Vagina (tissue), 2 donors: Measurements from ENCODE around the gene NOTCH4.

ENCODE experiments used
- POLR2A ChIP-seq, 2 donors: fragments of 450-650 bp; IDR thresholded peaks; one replicate each; pipeline ENCODE4 v1.6.1; 2017; ENCODE audit warnings: antibody characterized with exemption in 2 of 2, mild to moderate bottlenecking in 2 of 2, moderate library complexity in 2 of 2
- POLR2AphosphoS5 ChIP-seq, 2 donors: sonication (generic); formaldehyde crosslinking; IDR thresholded peaks; one replicate each; pipeline ENCODE4 v1.9.0; 2017; ENCODE audit warnings: antibody characterized with exemption in 2 of 2, mild to moderate bottlenecking in 2 of 2, low read depth in 1 of 2; ENCODE audit not compliant: insufficient read depth in 1 of 2
- TF ChIP-seq, protein P1 (sequence below), 3 experiments: fragments of 450-650 bp in 2 of 3; fragments of 200-600 bp in 1 of 3; sonication (generic) in 1 of 3; IDR thresholded peaks; one replicate each; pipeline ENCODE4 v1.5.1; 2017 to 2019; ENCODE audit warnings: antibody characterized with exemption in 3 of 3, mild to moderate bottlenecking in 2 of 3, moderate library complexity in 2 of 3

DNA sequence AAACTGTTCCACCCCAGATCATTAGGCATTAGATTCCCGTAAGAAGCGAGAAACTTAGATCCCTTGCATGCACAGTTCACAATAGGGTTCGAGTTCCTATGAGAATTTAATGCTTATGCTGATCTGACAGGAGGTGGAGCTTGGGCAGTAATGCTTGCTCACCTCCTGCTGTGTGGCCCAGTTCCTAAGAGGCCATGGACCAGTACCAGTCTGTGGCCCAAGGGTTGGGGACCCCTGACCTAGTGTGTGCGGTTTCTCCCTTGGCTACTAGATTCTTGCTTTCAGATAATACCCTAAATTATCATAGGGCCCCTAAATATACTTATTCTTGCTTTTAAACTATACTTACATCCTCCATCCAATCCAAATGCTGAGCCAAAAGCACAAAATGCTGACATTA, 29.5 kb downstream of the NOTCH4 start:
- TF ChIP-seq, protein P1, sequence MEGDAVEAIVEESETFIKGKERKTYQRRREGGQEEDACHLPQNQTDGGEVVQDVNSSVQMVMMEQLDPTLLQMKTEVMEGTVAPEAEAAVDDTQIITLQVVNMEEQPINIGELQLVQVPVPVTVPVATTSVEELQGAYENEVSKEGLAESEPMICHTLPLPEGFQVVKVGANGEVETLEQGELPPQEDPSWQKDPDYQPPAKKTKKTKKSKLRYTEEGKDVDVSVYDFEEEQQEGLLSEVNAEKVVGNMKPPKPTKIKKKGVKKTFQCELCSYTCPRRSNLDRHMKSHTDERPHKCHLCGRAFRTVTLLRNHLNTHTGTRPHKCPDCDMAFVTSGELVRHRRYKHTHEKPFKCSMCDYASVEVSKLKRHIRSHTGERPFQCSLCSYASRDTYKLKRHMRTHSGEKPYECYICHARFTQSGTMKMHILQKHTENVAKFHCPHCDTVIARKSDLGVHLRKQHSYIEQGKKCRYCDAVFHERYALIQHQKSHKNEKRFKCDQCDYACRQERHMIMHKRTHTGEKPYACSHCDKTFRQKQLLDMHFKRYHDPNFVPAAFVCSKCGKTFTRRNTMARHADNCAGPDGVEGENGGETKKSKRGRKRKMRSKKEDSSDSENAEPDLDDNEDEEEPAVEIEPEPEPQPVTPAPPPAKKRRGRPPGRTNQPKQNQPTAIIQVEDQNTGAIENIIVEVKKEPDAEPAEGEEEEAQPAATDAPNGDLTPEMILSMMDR (IDR thresholded peaks at IDR 0.05), result no peak
- TF ChIP-seq POLR2A (IDR thresholded peaks at IDR 0.05) (no peak), POLR2AphosphoS5 (IDR thresholded peaks at IDR 0.05; ENCODE audit: insufficient read depth in 1 of 2, low read depth in 1 of 2) (no peak)
